Activated CD8-positive, alpha-beta T cell treated with anti-CD3 and anti-CD28 coated beads for 36 hours (primary cell): ENCODE data around the gene NSD2. TPM values are rescaled to one million over a fixed set of nuclear protein-coding genes. Genes with fewer than 3 reads are reported as not detected.

Source experiments
- ATAC-seq: fragments of 200-7000 bp; cut with Tn5 transposase; one replicate; pipeline ENCODE4 v1.10.0; 2021; ENCODE audit warnings: mild to moderate bottlenecking, moderate library complexity
- CTCF ChIA-PET: fragments of 350-600 bp; sonication (Branson Sonifier 250); formaldehyde crosslinking; loops from one replicate; lab custom pipeline; 2021; ENCODE audit warnings: antibody characterized with exemption; lab: Charles Lee
- POLR2A ChIA-PET: fragments of 350-600 bp; sonication (Branson Sonifier 250); formaldehyde crosslinking; loops from one replicate; lab custom pipeline; 2021; ENCODE audit warnings: antibody characterized with exemption; lab: Charles Lee
- DNase-seq: peaks from one replicate; pipeline ENCODE4 v3.0.0-alpha.2; 2020
- H3K27ac Mint-ChIP-seq: one replicate; pipeline ENCODE4 v1.8.0; 2021; ENCODE audit warnings: mild to moderate bottlenecking, mixed read lengths
- H3K27me3 Mint-ChIP-seq: one replicate; pipeline ENCODE4 v1.8.0; 2021; ENCODE audit warnings: mixed read lengths
- H3K36me3 Mint-ChIP-seq: one replicate; pipeline ENCODE4 v1.8.0; 2021; ENCODE audit warnings: low read depth, mixed read lengths
- H3K4me1 Mint-ChIP-seq: one replicate; pipeline ENCODE4 v1.8.0; 2021; ENCODE audit warnings: low read depth, mixed read lengths
- H3K4me3 Mint-ChIP-seq: one replicate; pipeline ENCODE4 v1.8.0; 2021; ENCODE audit warnings: mild to moderate bottlenecking, moderate library complexity, mixed read lengths
- H3K9me3 Mint-ChIP-seq: one replicate; pipeline ENCODE4 v1.8.0; 2021; ENCODE audit warnings: mixed read lengths
- CTCF ChIP-seq: fragments of 200-600 bp; IDR thresholded peaks from one replicate; pipeline ENCODE4 v1.8.0; 2022; ENCODE audit warnings: antibody characterized with exemption, mild to moderate bottlenecking
- intact Hi-C: fragments of 100-400 bp; cut with micrococcal nuclease; formaldehyde crosslinking; loops from one replicate; pipeline ENCODE4 v1.10.0; 2022
- total RNA-seq, 2 experiments: library from RNA; stranded (reverse); gene quantifications; one replicate each; pipeline ENCODE4 v1.2.3, GENCODE V29; 2021

Gene NSD2
- total RNA-seq, 2 experiments from 2014 or later, result 219 TPM

- peak; percentile 49 for DNase-seq
- intact Hi-C loops, result no loop called here
- Mint-ChIP-seq H3K27ac (peak overlapping the region; percentile 61), H3K9me3 (no peaks in the 10 kb centered on the region), H3K36me3 (no peaks in the 10 kb centered on the region), H3K4me3 (peak overlapping the region; percentile 73), H3K27me3 (no peaks in the 10 kb centered on the region), H3K4me1 (peaks cover 27% of the 10 kb centered on the region)
- POLR2A ChIA-PET, result interaction anchor here (0.6 to 1.7 kb wide), 7 partner anchors 9 to 1248 kb away, joined by 3 to 6 read pairs (median 3); partner anchors contain the start of gene SLBP
- CTCF ChIA-PET, result interaction anchor here (1.1 to 1.2 kb wide), 2 partner anchors 35 to 170 kb away, joined by 3 to 5 read pairs; no protein-coding TSS in a partner anchor
- TF ChIP-seq CTCF, result no peak
- peak; percentile 35 for ATAC-seq
Measured at GRCh38 chr4:1863297-1864033, 7.7 kb upstream of the NSD2 start.

GRCh38 chr4:1864076-1865008 lies 6.9 kb upstream of the NSD2 start:
- no peak overlapping the region for H3K27ac Mint-ChIP-seq
- POLR2A ChIA-PET, result interaction anchor here (1.3 to 1.7 kb wide), 3 partner anchors 9 to 21 kb away, joined by 4 to 6 read pairs (median 4); no protein-coding TSS in a partner anchor

GRCh38 chr4:1866189-1866661 lies 5.0 kb upstream of the NSD2 start:
- no peak for TF ChIP-seq CTCF
- DNase-seq (no peak), ATAC-seq (no peak)
- no peaks in the 10 kb centered on the region for H3K36me3 Mint-ChIP-seq
- no peak overlapping the region for H3K4me3 Mint-ChIP-seq
- H3K9me3 Mint-ChIP-seq, result no peaks in the 10 kb centered on the region
- POLR2A ChIA-PET, result interaction anchor here (0.6 kb wide), 1 partner anchor 144 kb away, joined by 3 read pairs; no protein-coding TSS in a partner anchor
- H3K27me3 Mint-ChIP-seq, result no peaks in the 10 kb centered on the region
- H3K4me1 Mint-ChIP-seq, result peaks cover 32% of the 10 kb centered on the region
- no peak overlapping the region for H3K27ac Mint-ChIP-seq
- intact Hi-C loops, result no loop called here
- CTCF ChIA-PET, result no interaction called here

More at GRCh38 chr4:1864076-1865008, 6.9 kb upstream of the NSD2 start:
- ATAC-seq, result no peak
- Mint-ChIP-seq H3K9me3 (no peaks in the 10 kb centered on the region), H3K36me3 (no peaks in the 10 kb centered on the region), H3K4me3 (no peak overlapping the region), H3K27me3 (no peaks in the 10 kb centered on the region), H3K4me1 (peaks cover 27% of the 10 kb centered on the region)
- CTCF ChIA-PET, result interaction anchor here (0.6 to 1.2 kb wide), 3 partner anchors 8 to 171 kb away, joined by 3 to 5 read pairs (median 3); no protein-coding TSS in a partner anchor
- intact Hi-C loops, result no loop called here
- DNase-seq, result no peak
- no peak for TF ChIP-seq CTCF

GRCh38 chr4:1868293-1868692 lies 2.9 kb upstream of the NSD2 start:
- POLR2A ChIA-PET, result interaction anchor here (0.7 to 3.7 kb wide), 2 partner anchors 8 to 12 kb away, joined by 5 to 49 read pairs; partner anchors contain the start of gene LETM1
- Mint-ChIP-seq H3K27ac (no peak overlapping the region), H3K9me3 (no peaks in the 10 kb centered on the region), H3K4me1 (peaks cover 25% of the 10 kb centered on the region), H3K36me3 (peaks cover 10% of the 10 kb centered on the region), H3K27me3 (no peaks in the 10 kb centered on the region), H3K4me3 (no peak overlapping the region)
- CTCF ChIA-PET, result no interaction called here
- intact Hi-C loops, result no loop called here
- DNase-seq (no peak), ATAC-seq (no peak)
- no peak for TF ChIP-seq CTCF
